SK-N-SH treated with all-trans-retinoic acid at 6 μM for 48 hours (cell line): Measurements from ENCODE around the gene ANKS6.

ENCODE experiments used
- BACH2 ChIP-seq: fragments of 250-450 bp; sonication (Bioruptor Pico); IDR thresholded peaks from 2 replicates; pipeline ENCODE4 v1.9.0; 2021; ENCODE audit warnings: mild to moderate bottlenecking, borderline replicate concordance
- CREB5 ChIP-seq: fragments of 250-450 bp; sonication (Bioruptor Pico); IDR thresholded peaks from 2 replicates; pipeline ENCODE4 v1.5.1; 2020; ENCODE audit warnings: low read depth, mild to moderate bottlenecking, moderate library complexity
- GLIS3 ChIP-seq: fragments of 250-450 bp; sonication (Bioruptor Pico); IDR thresholded peaks from 2 replicates; pipeline ENCODE4 v1.5.0; 2020; ENCODE audit warnings: mild to moderate bottlenecking, moderate library complexity
- ISL1 ChIP-seq: fragments of 250-450 bp; sonication (Bioruptor Pico); IDR thresholded peaks from 2 replicates; pipeline ENCODE4 v2.1.2; 2022; ENCODE audit warnings: mild to moderate bottlenecking, moderate library complexity
- PATZ1 ChIP-seq: fragments of 250-450 bp; sonication (Bioruptor Pico); IDR thresholded peaks from 2 replicates; pipeline ENCODE4 v1.8.0; 2020; ENCODE audit warnings: mild to moderate bottlenecking, moderate library complexity, borderline replicate concordance
- POU6F1 ChIP-seq: fragments of 250-450 bp; sonication (Bioruptor Pico); IDR thresholded peaks from 2 replicates; pipeline ENCODE4 v1.8.0; 2021; ENCODE audit warnings: low read depth, mild to moderate bottlenecking, moderate library complexity, borderline replicate concordance
- PPARA ChIP-seq: fragments of 250-450 bp; sonication (Bioruptor Pico); IDR thresholded peaks from 2 replicates; pipeline ENCODE4 v1.5.0; 2020; ENCODE audit warnings: mild to moderate bottlenecking, borderline replicate concordance
- RARB ChIP-seq: fragments of 250-450 bp; sonication (Bioruptor Pico); IDR thresholded peaks from 2 replicates; pipeline ENCODE4 v1.8.0; 2021; ENCODE audit warnings: mild to moderate bottlenecking, moderate library complexity
- TOX ChIP-seq: fragments of 250-450 bp; sonication (Bioruptor Pico); IDR thresholded peaks from 2 replicates; pipeline ENCODE4 v1.8.0; 2021; ENCODE audit warnings: mild to moderate bottlenecking, moderate library complexity, borderline replicate concordance
- ZFP3 ChIP-seq: fragments of 250-450 bp; sonication (Bioruptor Pico); IDR thresholded peaks from 2 replicates; pipeline ENCODE4 v1.5.0; 2020; ENCODE audit warnings: mild to moderate bottlenecking, moderate library complexity
- ZFP30 ChIP-seq: fragments of 450-650 bp; formaldehyde crosslinking; IDR thresholded peaks from 2 replicates; pipeline ENCODE4 v1.5.0; 2022; ENCODE audit warnings: mild to moderate bottlenecking, moderate library complexity

GRCh38 chr9:98789483-98790133 is 6.7 kb downstream of the ANKS6 start:
- no peak for TF ChIP-seq ISL1 (CRISPR knock-in tag)
- no peak for TF ChIP-seq ZFP30 (CRISPR knock-in tag)
- TF ChIP-seq PATZ1 (CRISPR knock-in tag) = no peak
- no peak for TF ChIP-seq ZFP3
- TF ChIP-seq TOX (CRISPR knock-in tag) = no peak
- TF ChIP-seq CREB5 (CRISPR knock-in tag) = no peak
- TF ChIP-seq BACH2 = no peak
- TF ChIP-seq PPARA (CRISPR knock-in tag) = no peak
- no peak for TF ChIP-seq POU6F1
- TF ChIP-seq GLIS3 (CRISPR knock-in tag) = no peak
- no peak for TF ChIP-seq RARB (CRISPR knock-in tag)
